SK-N-SH (cell line): Measurements from ENCODE around the gene IER3IP1.

Source experiments
- CTCF ChIP-seq: fragments of 200-600 bp; sonication (generic); IDR thresholded peaks from 2 replicates; pipeline ENCODE4 v1.6.1; 2017; ENCODE audit warnings: antibody characterized with exemption, mild to moderate bottlenecking, moderate library complexity
- GABPA ChIP-seq: IDR thresholded peaks from 2 replicates; pipeline ENCODE4 v1.4.0; 2012; ENCODE audit warnings: low read depth, mild to moderate bottlenecking
- MAX ChIP-seq: IDR thresholded peaks from 2 replicates; pipeline ENCODE4 v1.4.0; 2012; ENCODE audit warnings: low read depth
- TCF12 ChIP-seq: IDR thresholded peaks from 2 replicates; pipeline ENCODE4 v1.4.0; 2012

GRCh38 chr18:47146206-47146605 lies 30.0 kb downstream of the IER3IP1 start:
- TF ChIP-seq CTCF (no peak), GABPA (no peak), TCF12 (no peak), MAX (no peak)
